IMR-90 (cell line): ENCODE data around the gene UNC79. TPM values are rescaled to one million over a fixed set of nuclear protein-coding genes. Genes with fewer than 3 reads are reported as not detected.

ENCODE experiments used
- ATAC-seq: fragments of 200-7000 bp; cut with Tn5 transposase; 2 replicates; pipeline ENCODE4 v1.9.1; 2020; ENCODE audit warnings: low read depth, mild to moderate bottlenecking, moderate library complexity
- BruUV-seq: library from RNA; stranded (reverse); fragments of 400-500 nt; replicated peaks from 2 replicates; lab custom pipeline; 2021; lab: Mats Ljungman, UMichigan
- CTCF ChIA-PET: fragments of 300-600 bp; formaldehyde crosslinking; extraction: SDS; loops from one replicate; lab custom pipeline; 2021; ENCODE audit warnings: antibody characterized with exemption; lab: Yijun Ruan, JAX
- POLR2A ChIA-PET: fragments of 300-600 bp; sonication (Branson Sonifier 250); formaldehyde crosslinking; loops from one replicate; lab custom pipeline; 2022; ENCODE audit warnings: antibody characterized with exemption; ENCODE audit not compliant: unreplicated experiment; lab: Charles Lee
- DNase-seq: peaks from one replicate; pipeline ENCODE4 v3.0.0; 2013
- H2AFZ ChIP-seq: replicated peaks from 2 replicates; pipeline ENCODE3; 2013; ENCODE audit warnings: low read length, mild to moderate bottlenecking; ENCODE audit not compliant: poor library complexity
- H2AK5ac ChIP-seq: 2 replicates; pipeline ENCODE4 v1.6.1; 2013; ENCODE audit warnings: low read depth, low read length, inconsistent platforms
- H2AK9ac ChIP-seq: replicated peaks from 2 replicates; pipeline ENCODE3; 2013; ENCODE audit warnings: mild to moderate bottlenecking, low read depth, low read length, moderate library complexity; ENCODE audit not compliant: poor library complexity
- H2BK120ac ChIP-seq: 2 replicates; pipeline ENCODE4 v1.6.1; 2013; ENCODE audit warnings: low read depth, low read length, inconsistent platforms
- H2BK15ac ChIP-seq: 3 replicates; pipeline ENCODE4 v1.6.1; 2013; ENCODE audit warnings: low read depth, low read length, inconsistent platforms
- H2BK20ac ChIP-seq: 2 replicates; pipeline ENCODE4 v1.6.1; 2013; ENCODE audit warnings: low read depth, mild to moderate bottlenecking, inconsistent platforms, low read length, moderate library complexity
- H2BK5ac ChIP-seq: 2 replicates; pipeline ENCODE4 v1.6.1; 2013; ENCODE audit warnings: mild to moderate bottlenecking, low read depth, low read length, inconsistent platforms; ENCODE audit not compliant: poor library complexity, severe bottlenecking
- H3K14ac ChIP-seq: replicated peaks from 2 replicates; pipeline ENCODE4 v1.6.1; 2013; ENCODE audit warnings: low read depth, low read length, inconsistent platforms
- H3K18ac ChIP-seq: 2 replicates; pipeline ENCODE4 v1.6.1; 2013; ENCODE audit warnings: low read depth, low read length, control low read depth
- H3K23ac ChIP-seq: 2 replicates; pipeline ENCODE4 v1.6.1; 2013; ENCODE audit warnings: low read depth, low read length, inconsistent platforms
- H3K27ac ChIP-seq: 2 replicates; pipeline ENCODE4 v1.5.1; 2013; ENCODE audit warnings: mild to moderate bottlenecking, control low read depth, low read length; ENCODE audit not compliant: insufficient read depth
- H3K27me3 ChIP-seq: 2 replicates; pipeline ENCODE4 v1.6.1; 2013; ENCODE audit warnings: low read length; ENCODE audit not compliant: control insufficient read depth, insufficient read depth
- H3K36me3 ChIP-seq: 2 replicates; pipeline ENCODE4 v1.6.1; 2013; ENCODE audit warnings: low read length, mixed read lengths; ENCODE audit not compliant: control insufficient read depth, insufficient read depth
- H3K4ac ChIP-seq: 2 replicates; pipeline ENCODE4 v1.6.1; 2013; ENCODE audit warnings: low read depth, low read length, inconsistent platforms
- H3K4me1 ChIP-seq: 2 replicates; pipeline ENCODE4 v1.6.1; 2013; ENCODE audit warnings: low read length, mixed read lengths; ENCODE audit not compliant: control insufficient read depth, insufficient read depth
- H3K4me2 ChIP-seq: 2 replicates; pipeline ENCODE4 v1.6.1; 2013; ENCODE audit warnings: low read depth, mild to moderate bottlenecking, control low read depth, low read length, moderate library complexity
- H3K4me3 ChIP-seq: 2 replicates; pipeline ENCODE4 v1.5.1; 2013; ENCODE audit warnings: low read depth, mild to moderate bottlenecking, control low read depth, low read length, moderate library complexity; ENCODE audit not compliant: insufficient read depth
- H3K56ac ChIP-seq: 2 replicates; pipeline ENCODE4 v1.6.1; 2013; ENCODE audit warnings: low read length, inconsistent platforms; ENCODE audit not compliant: insufficient read depth; ENCODE audit errors: extremely low read depth
- H3K79me1 ChIP-seq, 2 experiments: 2 replicates each; pipeline ENCODE4 v1.6.1; 2013; ENCODE audit warnings: low read length in 2 of 2, inconsistent platforms in 1 of 2, low read depth in 1 of 2
- H3K9ac ChIP-seq: 2 replicates; pipeline ENCODE4 v1.6.1; 2013; ENCODE audit warnings: low read depth, low read length, control low read depth
- H3K9me1 ChIP-seq: 2 replicates; pipeline ENCODE4 v1.6.1; 2013; ENCODE audit warnings: low read length, inconsistent platforms; ENCODE audit not compliant: insufficient read depth
- H3K9me3 ChIP-seq: 2 replicates; pipeline ENCODE4 v1.6.1; 2013; ENCODE audit warnings: low read length; ENCODE audit not compliant: control insufficient read depth, insufficient read depth
- H4K20me1 ChIP-seq: 2 replicates; pipeline ENCODE4 v1.6.1; 2013; ENCODE audit warnings: low read length, inconsistent platforms; ENCODE audit not compliant: insufficient read depth
- H4K5ac ChIP-seq: 2 replicates; pipeline ENCODE4 v1.6.1; 2013; ENCODE audit warnings: mild to moderate bottlenecking, low read depth, low read length, control low read depth
- H4K8ac ChIP-seq, 2 experiments: 2 replicates each; pipeline ENCODE4 v1.6.1; 2013; ENCODE audit warnings: low read depth in 2 of 2, low read length in 2 of 2, control low read depth in 1 of 2, inconsistent platforms in 1 of 2
- H4K91ac ChIP-seq: 2 replicates; pipeline ENCODE4 v1.6.1; 2013; ENCODE audit warnings: low read depth, low read length, inconsistent platforms; ENCODE audit not compliant: insufficient read depth
- FOS ChIP-seq: fragments of 150-350 bp; IDR thresholded peaks from 2 replicates; pipeline ENCODE4 v1.6.1; 2016; ENCODE audit warnings: low read depth, low read length
- NFE2L2 ChIP-seq: fragments of 150-350 bp; IDR thresholded peaks from 2 replicates; pipeline ENCODE4 v1.6.1; 2016; ENCODE audit warnings: low read depth, mild to moderate bottlenecking, low read length
- WGBS, 2 experiments: methylation state at CpG; one replicate each; pipeline versions ENCODE4 v1.1.5 to v1.1.7; 2013; ENCODE audit warnings: missing lambda C conversion rate in 2 of 2; ENCODE audit not compliant: insufficient read length in 1 of 2; ENCODE audit errors: extremely low coverage in 2 of 2; 5-methylcytosine and 5-hydroxymethylcytosine counted together
- dilution Hi-C: fragments of 300-500 bp; cut with HindIII; formaldehyde crosslinking; loops from one replicate; pipeline ENCODE4 v1.14.3; 2018; ENCODE audit warnings: low sequenced_read_pairs; ENCODE audit not compliant: unreplicated experiment
- in situ Hi-C: fragments of 300-500 bp; cut with MboI; formaldehyde crosslinking; loops from 3 replicates; pipeline ENCODE4 v1.14.3; 2019; ENCODE audit warnings: low sequenced_read_pairs, inconsistent platforms, mixed read lengths
- intact Hi-C: fragments of 100-400 bp; cut with micrococcal nuclease; formaldehyde crosslinking; loops from 2 replicates; pipeline ENCODE4 v1.10.0; 2022
- polyA plus RNA-seq, 3 experiments: library from polyadenylated mRNA; depleted of rRNA; stranded (reverse); fragments of >200 nt; gene quantifications; 2 replicates each; pipeline ENCODE4 v1.2.3, GENCODE V29; 2012; ENCODE audit warnings: low replicate concordance in 1 of 3
- total RNA-seq: library from RNA; depleted of rRNA; stranded (reverse); fragments of >200 nt; gene quantifications from 2 replicates; pipeline ENCODE4 v1.2.3, GENCODE V29; 2012

Gene UNC79
- total and polyA plus RNA-seq, 2 of the 4 experiments (the other 2 are of a cell fraction): under 0.01 TPM

GRCh38 chr14:93728651-93729016 is 297.9 kb downstream of the UNC79 start:
- intact Hi-C loops (no loop called here), in situ Hi-C loops (no loop called here), dilution Hi-C loops (no loop called here)
- ATAC-seq: no peak
- no peak overlapping the region for H2BK20ac ChIP-seq
- BruUV-seq: no TSS peak
- no peak overlapping the region for H3K27ac ChIP-seq
- H2BK5ac ChIP-seq: no peak overlapping the region
- H2AK9ac ChIP-seq: no peak overlapping the region
- no peak overlapping the region for H2BK15ac ChIP-seq
- no peak overlapping the region for H3K4me3 ChIP-seq
- no peaks in the 10 kb centered on the region for H3K36me3 ChIP-seq
- no peak overlapping the region for H3K4me2 ChIP-seq
- no peak overlapping the region for H4K91ac ChIP-seq
- no peak overlapping the region for H3K56ac ChIP-seq
- H2AFZ ChIP-seq: no peak overlapping the region
- TF ChIP-seq FOS (no peak), NFE2L2 (no peak)
- ChIA-PET POLR2A (no interaction called here), CTCF (no interaction called here)
- no peak overlapping the region for H3K9ac ChIP-seq
- no peak overlapping the region for H3K18ac ChIP-seq
- H2BK120ac ChIP-seq: no peak overlapping the region
- no peaks in the 10 kb centered on the region for H3K4me1 ChIP-seq
- DNase-seq: no peak
- H3K4ac ChIP-seq: no peak overlapping the region
- whole genome bisulfite sequencing, 2 experiments: 20% methylated on average over 1 of the region's 8 CpGs; no CpG with 5 or more reads in 1 of the 2 experiments
- no peak overlapping the region for H3K23ac ChIP-seq
- H3K27me3 ChIP-seq: no peaks in the 10 kb centered on the region
- no peak overlapping the region for H4K5ac ChIP-seq
- no peak overlapping the region for H4K8ac ChIP-seq
- H3K9me3 ChIP-seq: peaks cover 33% of the 10 kb centered on the region
- no peaks in the 10 kb centered on the region for H3K9me1 ChIP-seq
- H2AK5ac ChIP-seq: no peak overlapping the region
- H3K79me1 ChIP-seq: no peaks in the 10 kb centered on the region
- H3K14ac ChIP-seq: no peak overlapping the region
- no peaks in the 10 kb centered on the region for H4K20me1 ChIP-seq
